ENCODE data around the gene SLC28A3. TPM values are rescaled to one million over a fixed set of nuclear protein-coding genes. Genes with fewer than 3 reads are reported as not detected.

The SLC28A3 gene
- total and polyA plus RNA-seq, 2 donors from 2014 or later = 1.0 TPM; not detected in 1

- no peaks in the 10 kb centered on the region for H3K4me1 ChIP-seq (ENCODE audit: control insufficient read depth in 2 of 3, insufficient read depth in 2 of 3, low read depth in 1 of 3, low read length in 3 of 3)
- H3K27ac ChIP-seq (ENCODE audit: low read depth in 2 of 2, low read length in 2 of 2) = no peak overlapping the region
- H3K9me3 ChIP-seq (ENCODE audit: control insufficient read depth in 2 of 3, insufficient read depth in 1 of 3, low read length in 3 of 3) = no peaks in the 10 kb centered on the region
- no peaks in the 10 kb centered on the region for H3K27me3 ChIP-seq (ENCODE audit: control insufficient read depth, insufficient read depth, low read length)
- TF ChIP-seq CTCF (IDR thresholded peaks at IDR 0.05; ENCODE audit: borderline replicate concordance, extremely low read depth, insufficient read depth) = no peak
- FAIRE-seq (no peak), DNase-seq (no peak)
- intact Hi-C loops (cut with DNase I) = no loop called here
- no peaks in the 10 kb centered on the region for H3K36me3 ChIP-seq (ENCODE audit: control insufficient read depth in 2 of 3, insufficient read depth in 3 of 3, low read length in 3 of 3)
- H3K9ac ChIP-seq (ENCODE audit: low read length in 3 of 3) = no peak overlapping the region
- H3K4me3 ChIP-seq (ENCODE audit: low read length in 3 of 3) = no peak overlapping the region
Observed at GRCh38 chr9:84294241-84294950, 46.2 kb downstream of the SLC28A3 start.

DNA sequence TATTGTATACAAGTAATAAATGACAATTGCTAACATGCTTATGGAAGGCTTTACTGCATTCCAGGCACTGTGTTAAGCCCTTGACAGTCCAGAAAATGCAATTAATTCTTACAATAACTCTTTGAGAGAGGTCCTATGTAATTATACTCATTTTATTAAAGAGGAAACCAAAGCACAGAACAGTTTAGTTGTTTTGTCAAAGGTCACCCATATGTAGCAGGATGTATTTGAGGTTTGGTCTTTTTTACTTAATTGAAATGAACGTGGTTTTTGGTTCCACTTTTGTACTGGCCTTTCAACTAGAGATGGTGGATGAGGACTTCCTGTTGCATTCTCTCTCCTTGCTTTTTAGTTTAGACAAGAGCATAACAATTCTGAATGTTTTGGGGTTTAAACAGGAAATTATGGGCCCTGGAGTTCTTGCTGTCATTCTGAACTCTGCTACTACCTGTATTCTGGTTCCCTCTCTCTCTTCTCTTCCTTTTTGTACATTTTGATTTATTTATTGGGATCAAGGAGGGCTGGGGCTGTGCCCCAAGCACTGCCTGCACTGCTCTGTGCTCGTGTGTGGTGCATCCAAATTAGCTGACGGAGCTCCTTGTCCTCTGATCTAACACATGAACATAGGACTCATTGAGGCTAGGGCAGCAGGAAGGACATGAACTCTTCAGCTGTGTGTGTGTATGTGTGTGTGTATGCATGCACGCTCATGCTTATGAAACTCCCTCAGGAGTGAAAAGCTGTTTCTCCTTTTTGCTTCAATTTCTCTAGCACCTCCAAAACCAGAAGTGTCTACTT, 47.4 kb downstream of the SLC28A3 start:
- DNase-seq (no peak), FAIRE-seq (no peak)
- no peak overlapping the region for H3K27ac ChIP-seq (ENCODE audit: low read depth in 2 of 2, low read length in 2 of 2)
- H3K36me3 ChIP-seq (ENCODE audit: control insufficient read depth in 2 of 3, insufficient read depth in 3 of 3, low read length in 3 of 3) = no peaks in the 10 kb centered on the region
- no peaks in the 10 kb centered on the region for H3K9me3 ChIP-seq (ENCODE audit: control insufficient read depth in 2 of 3, insufficient read depth in 1 of 3, low read length in 3 of 3)
- no peak overlapping the region for H3K4me3 ChIP-seq (ENCODE audit: low read length in 3 of 3)
- no peak for TF ChIP-seq CTCF (IDR thresholded peaks at IDR 0.05; ENCODE audit: borderline replicate concordance, extremely low read depth, insufficient read depth)
- no peak overlapping the region for H3K9ac ChIP-seq (ENCODE audit: low read length in 3 of 3)
- intact Hi-C loops (cut with DNase I) = no loop called here
- H3K4me1 ChIP-seq (ENCODE audit: control insufficient read depth in 2 of 3, insufficient read depth in 2 of 3, low read depth in 1 of 3, low read length in 3 of 3) = no peaks in the 10 kb centered on the region
- H3K27me3 ChIP-seq (ENCODE audit: control insufficient read depth, insufficient read depth, low read length) = no peaks in the 10 kb centered on the region

DNA sequence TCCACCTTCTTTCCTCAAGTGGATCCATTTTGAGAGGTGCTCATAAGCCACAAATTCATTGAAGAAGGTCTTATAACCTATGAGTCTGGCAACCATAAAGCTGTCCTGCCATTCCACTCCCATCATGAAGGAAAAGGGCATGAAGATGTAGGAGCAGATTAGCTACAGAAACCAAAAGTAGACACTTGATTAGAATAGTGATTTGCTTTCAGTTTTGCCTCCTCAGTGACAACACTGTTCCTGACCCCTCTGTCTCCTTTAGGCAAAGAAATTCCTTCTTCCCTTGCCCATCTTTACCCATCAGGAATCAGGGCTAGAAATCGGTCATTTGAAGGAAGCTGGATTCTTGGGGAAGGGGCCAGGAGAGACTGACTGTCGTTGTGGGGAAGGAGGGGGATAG, 55.2 kb downstream of the SLC28A3 start:
- intact Hi-C loops (cut with DNase I) = no loop called here
- FAIRE-seq (no peak), DNase-seq (no peak)
- no peak overlapping the region for H3K9ac ChIP-seq (ENCODE audit: low read length in 3 of 3)
- no peak overlapping the region for H3K4me3 ChIP-seq (ENCODE audit: low read length in 3 of 3)
- TF ChIP-seq CTCF (IDR thresholded peaks at IDR 0.05; ENCODE audit: borderline replicate concordance, extremely low read depth, insufficient read depth) = no peak
- no peaks in the 10 kb centered on the region for H3K4me1 ChIP-seq (ENCODE audit: control insufficient read depth in 2 of 3, insufficient read depth in 2 of 3, low read depth in 1 of 3, low read length in 3 of 3)
- no peaks in the 10 kb centered on the region for H3K36me3 ChIP-seq (ENCODE audit: control insufficient read depth in 2 of 3, insufficient read depth in 3 of 3, low read length in 3 of 3)
- no peaks in the 10 kb centered on the region for H3K9me3 ChIP-seq (ENCODE audit: control insufficient read depth in 2 of 3, insufficient read depth in 1 of 3, low read length in 3 of 3)
- H3K27me3 ChIP-seq (ENCODE audit: control insufficient read depth, insufficient read depth, low read length) = no peaks in the 10 kb centered on the region
- no peak overlapping the region for H3K27ac ChIP-seq (ENCODE audit: low read depth in 2 of 2, low read length in 2 of 2)

Data from kidney (tissue), 14 donors.